ENCODE measurements around the gene CAMK1D. TPM values are rescaled to one million over a fixed set of nuclear protein-coding genes. Genes with fewer than 3 reads are reported as not detected.

Gene CAMK1D
- polyA plus RNA-seq, 1 experiment: 8.2 TPM

DNA sequence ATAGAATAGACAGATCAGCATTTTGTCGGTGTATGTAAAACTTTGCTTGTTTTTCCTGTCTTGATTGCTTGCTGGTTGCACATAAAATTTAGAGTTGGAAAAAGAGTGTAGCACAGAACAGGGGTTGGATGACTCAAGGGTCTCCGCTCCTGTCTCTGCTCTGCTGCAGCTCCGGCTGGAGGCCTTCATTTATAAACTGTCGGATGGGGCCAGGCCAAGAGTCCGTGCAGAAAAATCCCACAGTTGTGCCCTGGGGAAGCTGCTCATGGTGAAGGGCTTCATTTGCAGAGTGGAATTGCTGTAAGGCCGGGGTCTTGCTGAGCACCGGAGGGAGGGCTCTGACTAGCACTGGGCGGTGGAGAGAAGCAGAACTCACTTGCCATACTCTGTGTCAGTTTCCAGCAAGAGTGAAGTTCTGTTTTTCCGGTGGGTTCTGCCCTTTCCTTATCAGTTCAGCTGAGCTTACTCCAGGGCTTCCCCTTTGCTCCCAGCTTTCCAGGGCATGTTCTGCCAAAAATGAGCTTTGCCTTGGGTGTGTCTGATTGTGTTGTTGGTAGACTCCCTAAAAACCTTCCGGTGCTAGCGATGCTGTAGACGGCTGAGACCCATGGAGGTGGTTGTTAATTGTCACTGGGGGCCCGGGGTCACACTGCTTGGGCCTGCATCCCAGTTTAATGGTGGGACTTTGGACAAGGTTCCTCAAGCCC is 67.2 kb downstream of the CAMK1D start:
- POLR2A ChIA-PET: no interaction called here
- Histone ChIP-seq H3K27me3 (ENCODE audit: control insufficient read depth, insufficient read depth, low read length) (no peaks in the 10 kb centered on the region), H3K9me3 (ENCODE audit: control insufficient read depth, insufficient read depth, low read length) (no peaks in the 10 kb centered on the region), H3K4me3 (ENCODE audit: low read depth, low read length) (no peak overlapping the region), H3K27ac (ENCODE audit: low read depth, low read length) (no peak overlapping the region)
- CTCF ChIA-PET: interaction anchor here (1.0 kb wide), 1 partner anchor 202 kb away, joined by 4 read pairs; no protein-coding TSS in a partner anchor
- no peak for DNase-seq (ENCODE audit: low read depth, low spot score)
- TF ChIP-seq, protein P1, sequence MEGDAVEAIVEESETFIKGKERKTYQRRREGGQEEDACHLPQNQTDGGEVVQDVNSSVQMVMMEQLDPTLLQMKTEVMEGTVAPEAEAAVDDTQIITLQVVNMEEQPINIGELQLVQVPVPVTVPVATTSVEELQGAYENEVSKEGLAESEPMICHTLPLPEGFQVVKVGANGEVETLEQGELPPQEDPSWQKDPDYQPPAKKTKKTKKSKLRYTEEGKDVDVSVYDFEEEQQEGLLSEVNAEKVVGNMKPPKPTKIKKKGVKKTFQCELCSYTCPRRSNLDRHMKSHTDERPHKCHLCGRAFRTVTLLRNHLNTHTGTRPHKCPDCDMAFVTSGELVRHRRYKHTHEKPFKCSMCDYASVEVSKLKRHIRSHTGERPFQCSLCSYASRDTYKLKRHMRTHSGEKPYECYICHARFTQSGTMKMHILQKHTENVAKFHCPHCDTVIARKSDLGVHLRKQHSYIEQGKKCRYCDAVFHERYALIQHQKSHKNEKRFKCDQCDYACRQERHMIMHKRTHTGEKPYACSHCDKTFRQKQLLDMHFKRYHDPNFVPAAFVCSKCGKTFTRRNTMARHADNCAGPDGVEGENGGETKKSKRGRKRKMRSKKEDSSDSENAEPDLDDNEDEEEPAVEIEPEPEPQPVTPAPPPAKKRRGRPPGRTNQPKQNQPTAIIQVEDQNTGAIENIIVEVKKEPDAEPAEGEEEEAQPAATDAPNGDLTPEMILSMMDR (IDR thresholded peaks at IDR 0.05; ENCODE audit: low read depth, low read length): no peak

DNA sequence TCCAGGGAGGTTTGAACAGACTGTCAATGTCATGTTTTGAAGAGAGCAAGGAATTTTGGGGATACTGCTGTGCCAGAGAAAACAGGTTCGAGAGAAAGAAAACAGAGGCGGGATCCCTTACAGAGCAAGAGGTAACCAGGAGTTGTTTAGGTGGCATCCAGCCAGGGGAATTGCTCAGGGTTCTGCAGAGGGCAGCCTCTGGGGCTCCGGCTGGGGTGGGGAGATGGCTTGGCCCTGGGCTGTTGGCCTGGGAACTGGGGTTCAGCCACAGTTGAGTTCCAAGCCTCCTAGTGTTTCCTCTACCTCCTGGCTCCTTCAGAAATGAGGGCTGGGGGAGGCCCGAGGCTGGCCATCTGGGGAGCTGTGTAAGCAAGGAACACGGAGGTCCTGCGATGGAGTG is 68.0 kb downstream of the CAMK1D start:
- TF ChIP-seq, protein P1 (IDR thresholded peaks at IDR 0.05; ENCODE audit: low read depth, low read length): no peak
- DNase-seq (ENCODE audit: low read depth, low spot score): no peak
- no peaks in the 10 kb centered on the region for H3K27me3 ChIP-seq (ENCODE audit: control insufficient read depth, insufficient read depth, low read length)
- H3K4me3 ChIP-seq (ENCODE audit: low read depth, low read length): no peak overlapping the region
- ChIA-PET POLR2A (no interaction called here), CTCF (no interaction called here)
- no peak overlapping the region for H3K27ac ChIP-seq (ENCODE audit: low read depth, low read length)
- H3K9me3 ChIP-seq (ENCODE audit: control insufficient read depth, insufficient read depth, low read length): no peaks in the 10 kb centered on the region

DNA sequence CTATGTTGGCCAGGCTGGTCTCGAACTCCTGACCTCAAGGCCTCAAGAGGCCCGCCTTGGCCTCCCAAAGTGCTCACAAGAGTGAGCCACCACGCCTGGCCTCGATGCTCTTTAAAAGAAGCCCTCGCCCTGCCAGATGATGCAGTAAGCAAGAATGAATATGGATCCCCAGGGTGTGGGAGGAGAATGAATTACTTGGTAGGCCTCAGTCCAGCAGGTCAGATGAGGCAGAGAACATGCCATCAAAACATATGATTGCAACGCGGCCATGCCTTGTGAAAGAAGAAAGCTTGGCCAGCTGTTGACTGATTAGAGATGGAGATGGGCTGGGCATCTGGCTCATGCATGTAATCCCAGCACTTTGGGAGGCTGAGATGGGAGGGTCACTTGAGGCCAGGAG is 68.7 kb downstream of the CAMK1D start:
- Histone ChIP-seq H3K27ac (ENCODE audit: low read depth, low read length) (no peak overlapping the region), H3K4me3 (ENCODE audit: low read depth, low read length) (no peak overlapping the region), H3K9me3 (ENCODE audit: control insufficient read depth, insufficient read depth, low read length) (no peaks in the 10 kb centered on the region), H3K27me3 (ENCODE audit: control insufficient read depth, insufficient read depth, low read length) (no peaks in the 10 kb centered on the region)
- CTCF ChIA-PET: no interaction called here
- TF ChIP-seq, protein P1 (IDR thresholded peaks at IDR 0.05; ENCODE audit: low read depth, low read length): no peak
- POLR2A ChIA-PET: no interaction called here
- no peak for DNase-seq (ENCODE audit: low read depth, low spot score)

DNA sequence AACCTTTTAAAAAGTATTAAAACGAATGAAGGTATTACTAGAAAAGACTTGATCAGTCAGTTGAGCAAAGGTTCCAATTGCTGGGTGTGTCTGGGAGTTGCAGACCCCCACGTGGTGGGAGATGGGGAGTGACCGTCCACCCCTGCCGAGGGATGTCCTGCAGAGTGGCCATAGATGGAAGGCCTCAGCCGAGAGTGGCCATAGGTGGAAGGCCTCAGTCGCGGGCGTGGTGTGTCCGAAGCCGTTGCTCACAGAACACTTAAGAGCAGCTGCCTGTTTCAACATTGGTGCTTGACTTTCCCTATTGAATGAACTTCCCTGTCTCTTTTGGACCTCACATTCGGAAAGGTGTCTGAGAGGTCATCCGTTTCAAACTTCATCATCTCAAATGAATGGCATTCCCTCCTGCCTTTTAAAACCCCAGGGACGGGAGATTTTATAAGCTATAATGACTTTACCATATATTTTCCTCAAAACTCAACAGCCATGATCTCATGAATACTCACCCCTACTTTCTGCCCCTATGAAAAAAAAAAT is 69.4 kb downstream of the CAMK1D start:
- Histone ChIP-seq H3K27ac (ENCODE audit: low read depth, low read length) (no peak overlapping the region), H3K27me3 (ENCODE audit: control insufficient read depth, insufficient read depth, low read length) (peaks cover 3% of the 10 kb centered on the region), H3K4me3 (ENCODE audit: low read depth, low read length) (no peak overlapping the region), H3K9me3 (ENCODE audit: control insufficient read depth, insufficient read depth, low read length) (no peaks in the 10 kb centered on the region)
- no peak for DNase-seq (ENCODE audit: low read depth, low spot score)
- ChIA-PET POLR2A (no interaction called here), CTCF (interaction anchor here (1.4 to 1.7 kb wide), 2 partner anchors 238 to 292 kb away, joined by 6 read pairs; no protein-coding TSS in a partner anchor)
- TF ChIP-seq, protein P1 (IDR thresholded peaks at IDR 0.05; ENCODE audit: low read depth, low read length): no peak

DNA sequence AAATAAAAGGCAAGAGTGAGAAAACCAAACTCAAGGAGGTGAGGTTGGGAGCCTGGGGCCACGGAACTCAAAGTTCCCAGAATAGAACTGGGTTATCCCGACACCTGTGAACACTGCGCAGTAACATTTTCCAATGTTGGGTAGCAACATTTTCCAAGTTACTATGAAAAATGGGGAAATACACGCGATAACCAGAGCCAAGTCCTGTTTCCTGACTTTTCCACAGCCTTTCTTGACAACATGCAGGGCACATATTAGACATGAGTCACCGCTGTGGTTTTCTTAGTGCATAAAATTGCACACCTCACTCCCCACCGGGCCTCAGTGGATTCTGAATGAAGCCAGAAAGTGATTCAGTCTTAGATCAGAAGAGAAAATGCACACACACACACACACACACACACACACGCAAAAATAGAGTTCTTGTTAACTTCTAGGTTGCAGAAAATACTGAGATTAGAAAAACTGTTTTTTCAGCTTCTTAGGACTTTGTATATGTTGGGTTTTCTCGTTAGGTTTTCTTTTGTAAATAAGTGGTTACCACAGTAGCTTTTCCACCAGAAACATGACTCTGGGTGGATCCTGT is 70.0 kb downstream of the CAMK1D start:
- H3K27me3 ChIP-seq (ENCODE audit: control insufficient read depth, insufficient read depth, low read length): peaks cover 5% of the 10 kb centered on the region
- H3K27ac ChIP-seq (ENCODE audit: low read depth, low read length): no peak overlapping the region
- TF ChIP-seq, protein P1 (IDR thresholded peaks at IDR 0.05; ENCODE audit: low read depth, low read length): no peak
- H3K9me3 ChIP-seq (ENCODE audit: control insufficient read depth, insufficient read depth, low read length): no peaks in the 10 kb centered on the region
- CTCF ChIA-PET: interaction anchor here (1.4 to 1.7 kb wide), 2 partner anchors 237 to 291 kb away, joined by 6 read pairs; no protein-coding TSS in a partner anchor
- POLR2A ChIA-PET: interaction anchor here (0.7 kb wide), 1 partner anchor 448 kb away, joined by 5 read pairs; no protein-coding TSS in a partner anchor
- no peak overlapping the region for H3K4me3 ChIP-seq (ENCODE audit: low read depth, low read length)
- DNase-seq (ENCODE audit: low read depth, low spot score): peak; percentile 93

Data from AG04450 (cell line).